Peyer's patch (tissue), 4 donors: ENCODE data around the gene SENP2. TPM values are rescaled to one million over a fixed set of nuclear protein-coding genes. Genes with fewer than 3 reads are reported as not detected.

Experiments used
- DNase-seq, 3 donors: peaks; one replicate each; pipeline ENCODE4 v3.0.0-alpha.2; 2017 to 2019
- H3K27ac ChIP-seq, 4 donors: fragments of 200-600 bp; sonication (generic); one replicate each; pipeline ENCODE4 v1.5.1; 2016 to 2019
- H3K27me3 ChIP-seq, 2 donors: fragments of 200-600 bp; sonication (generic); one replicate each; pipeline ENCODE4 v1.5.1; 2019
- H3K36me3 ChIP-seq, 3 donors: fragments of 200-600 bp; sonication (generic); one replicate each; pipeline ENCODE4 v1.5.1; 2016 to 2019
- H3K4me1 ChIP-seq, 4 donors: fragments of 200-600 bp; sonication (generic); one replicate each; pipeline ENCODE4 v1.5.1; 2016 to 2019
- H3K4me3 ChIP-seq, 4 donors: fragments of 200-600 bp; sonication (generic); 1 replicate in 3 of 4; 2 replicates in 1 of 4; pipeline ENCODE4 v1.5.1; 2016 to 2019; ENCODE audit warnings: mild to moderate bottlenecking in 1 of 4
- H3K9me3 ChIP-seq, 4 donors: fragments of 200-600 bp; sonication (generic); one replicate each; pipeline ENCODE4 v1.5.1; 2016 to 2019; ENCODE audit warnings: mild to moderate bottlenecking in 1 of 4
- POLR2A ChIP-seq, 2 donors: fragments of 450-650 bp; IDR thresholded peaks; one replicate each; pipeline ENCODE4 v1.5.1; 2017; ENCODE audit warnings: antibody characterized with exemption in 2 of 2, mild to moderate bottlenecking in 2 of 2, moderate library complexity in 2 of 2
- total RNA-seq, 4 donors: library from RNA; depleted of rRNA; stranded (reverse); fragments of >200 nt; gene quantifications; one replicate each; pipeline ENCODE4 v1.1.0, GENCODE V29; 2016
- TF ChIP-seq, protein P1 (sequence below), 6 experiments: fragments of 450-650 bp in 4 of 6; fragments of 200-600 bp in 2 of 6; sonication (generic) in 1 of 6; IDR thresholded peaks; one replicate each; pipeline ENCODE4 v1.5.1; 2017 to 2019; ENCODE audit warnings: antibody characterized with exemption in 6 of 6, mild to moderate bottlenecking in 3 of 6, moderate library complexity in 1 of 6

Gene SENP2
- total RNA-seq, result 10 to 100 TPM; 21.8 to 48.7 (median 28.7) TPM

DNA sequence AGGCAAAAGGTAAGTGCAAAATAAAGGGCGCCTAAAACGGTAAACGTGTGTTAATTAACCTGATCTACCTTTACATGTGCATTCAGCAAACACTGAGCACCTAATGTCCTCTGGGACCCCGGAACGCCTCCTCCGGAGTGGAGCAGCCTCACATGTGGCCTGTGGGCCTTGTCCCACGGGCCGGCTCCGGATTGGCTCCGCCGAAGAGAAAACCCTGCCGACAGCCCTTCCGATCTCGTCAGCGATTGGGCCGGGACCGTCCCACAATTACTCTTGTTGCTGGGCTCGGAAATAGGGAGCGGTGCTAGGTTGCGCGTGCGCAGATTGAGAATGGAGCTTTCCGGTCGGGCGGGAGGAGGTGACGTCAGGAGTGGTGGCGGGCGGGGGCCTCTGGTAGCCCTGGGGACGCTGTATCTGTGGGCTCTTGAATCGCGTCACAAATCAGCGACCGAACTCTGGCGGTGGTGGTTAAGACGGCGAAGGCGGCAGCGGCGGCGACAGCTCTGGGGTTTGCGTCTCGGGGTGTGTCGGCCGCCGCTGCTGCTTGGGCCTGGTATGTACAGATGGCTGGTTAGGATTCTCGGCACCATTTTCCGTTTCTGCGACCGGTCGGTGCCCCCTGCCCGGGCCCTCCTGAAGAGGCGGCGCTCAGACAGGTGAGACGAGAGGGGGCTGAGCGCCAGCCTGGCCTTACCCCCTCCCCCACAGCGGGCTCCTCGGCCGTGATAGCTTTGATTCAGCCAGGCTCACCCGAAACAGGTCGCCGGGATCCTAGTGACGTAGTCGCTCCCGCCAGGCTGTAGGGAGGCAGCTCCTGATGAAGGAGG lies at the start of gene SENP2:
SENP2 (plus strand) TSS at position 437 of the 827 bp plus-strand sequence; CDS start at position 556, 119 bp downstream.
- Histone ChIP-seq H3K4me3 (peak within 1 kb of the TSS; percentile 71 to 94 (median 86)), H3K27ac (peak within 1 kb of the TSS; percentile 94 to 96 (median 94)), H3K4me1 (peaks cover 4 to 32% (median 11%) of the 10 kb centered on the region in 4 donors), H3K9me3 (no peaks in the 10 kb centered on the region), H3K36me3 (peaks cover 0 to 7% (median 0%) of the 10 kb centered on the region in 3 donors), H3K27me3 (no peaks in the 10 kb centered on the region)
- DNase-seq, result peak; percentile 98 to 100 (median 100)
- TF ChIP-seq, protein P1, sequence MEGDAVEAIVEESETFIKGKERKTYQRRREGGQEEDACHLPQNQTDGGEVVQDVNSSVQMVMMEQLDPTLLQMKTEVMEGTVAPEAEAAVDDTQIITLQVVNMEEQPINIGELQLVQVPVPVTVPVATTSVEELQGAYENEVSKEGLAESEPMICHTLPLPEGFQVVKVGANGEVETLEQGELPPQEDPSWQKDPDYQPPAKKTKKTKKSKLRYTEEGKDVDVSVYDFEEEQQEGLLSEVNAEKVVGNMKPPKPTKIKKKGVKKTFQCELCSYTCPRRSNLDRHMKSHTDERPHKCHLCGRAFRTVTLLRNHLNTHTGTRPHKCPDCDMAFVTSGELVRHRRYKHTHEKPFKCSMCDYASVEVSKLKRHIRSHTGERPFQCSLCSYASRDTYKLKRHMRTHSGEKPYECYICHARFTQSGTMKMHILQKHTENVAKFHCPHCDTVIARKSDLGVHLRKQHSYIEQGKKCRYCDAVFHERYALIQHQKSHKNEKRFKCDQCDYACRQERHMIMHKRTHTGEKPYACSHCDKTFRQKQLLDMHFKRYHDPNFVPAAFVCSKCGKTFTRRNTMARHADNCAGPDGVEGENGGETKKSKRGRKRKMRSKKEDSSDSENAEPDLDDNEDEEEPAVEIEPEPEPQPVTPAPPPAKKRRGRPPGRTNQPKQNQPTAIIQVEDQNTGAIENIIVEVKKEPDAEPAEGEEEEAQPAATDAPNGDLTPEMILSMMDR (IDR thresholded peaks at IDR 0.05), result no peak
- peak; percentile 81 to 89 for TF ChIP-seq POLR2A (IDR thresholded peaks at IDR 0.05)

DNA sequence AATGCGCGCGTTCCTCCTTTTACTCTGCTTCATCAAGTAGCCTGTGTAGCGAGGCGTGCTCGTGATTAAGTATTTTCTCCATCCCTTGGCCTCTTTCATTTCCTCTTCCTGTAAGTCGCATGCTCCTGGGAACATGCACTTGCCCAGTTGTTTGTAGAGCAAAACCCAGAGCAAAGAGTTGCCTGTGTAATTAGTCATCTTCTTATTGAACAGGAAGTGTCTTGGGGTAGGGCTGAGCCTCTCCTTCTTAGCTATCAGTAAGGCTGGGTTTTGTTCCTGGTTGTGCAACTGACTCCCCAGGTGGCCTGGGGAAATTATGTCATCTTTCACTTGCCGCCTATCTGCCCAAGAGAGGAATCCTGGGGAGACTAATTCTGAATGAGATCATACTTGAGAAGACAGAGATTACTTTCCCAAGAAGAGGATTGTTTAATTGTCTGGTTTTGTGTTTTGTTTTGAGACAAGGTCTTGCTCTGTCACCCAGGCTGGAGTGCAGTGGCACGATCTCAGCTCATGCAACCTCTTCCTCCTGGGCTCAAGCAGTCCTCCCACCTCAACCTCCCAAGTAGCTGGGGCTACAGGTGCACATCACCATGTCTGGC lies 48.6 kb upstream of the SENP2 start:
- Histone ChIP-seq H3K36me3 (no peaks in the 10 kb centered on the region), H3K27ac (peak overlapping the region in 3 of 4 donors; percentile 66 to 83 (median 80)), H3K4me1 (no peaks in the 10 kb centered on the region), H3K27me3 (no peaks in the 10 kb centered on the region), H3K9me3 (no peaks in the 10 kb centered on the region), H3K4me3 (no peak overlapping the region)
- peak; percentile 26 to 83 (median 64) for DNase-seq
- TF ChIP-seq, protein P1 (IDR thresholded peaks at IDR 0.05), result peak in 3 of 6 experiments; percentile 38 to 49 (median 47)
- peak in 1 of 2 donors; percentile 28 for TF ChIP-seq POLR2A (IDR thresholded peaks at IDR 0.05)

DNA sequence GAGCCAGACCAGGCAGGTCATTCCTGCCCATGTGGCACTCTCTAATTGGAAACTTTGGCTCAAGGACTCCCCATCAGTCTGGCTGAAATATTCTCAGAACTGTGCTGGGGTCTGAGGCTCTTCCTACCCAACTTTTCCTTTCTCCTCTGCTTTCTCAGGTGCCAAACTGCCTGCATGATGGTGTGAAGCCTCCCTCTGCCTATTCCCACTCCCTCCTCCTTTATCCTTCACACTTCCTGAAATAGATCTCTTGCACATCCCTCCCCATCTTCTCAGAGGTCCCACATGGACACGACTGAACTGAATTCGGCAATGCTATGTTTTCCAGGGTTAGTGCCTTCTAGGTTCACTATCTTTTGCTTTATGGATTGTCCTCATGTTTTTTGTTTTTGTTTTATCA lies 46.2 kb upstream of the SENP2 start:
- Histone ChIP-seq H3K9me3 (no peaks in the 10 kb centered on the region), H3K36me3 (no peaks in the 10 kb centered on the region), H3K4me3 (no peak overlapping the region), H3K4me1 (no peaks in the 10 kb centered on the region), H3K27me3 (no peaks in the 10 kb centered on the region), H3K27ac (no peak overlapping the region)
- TF ChIP-seq, protein P1 (IDR thresholded peaks at IDR 0.05), result no peak
- TF ChIP-seq POLR2A (IDR thresholded peaks at IDR 0.05), result no peak
- no peak for DNase-seq

DNA sequence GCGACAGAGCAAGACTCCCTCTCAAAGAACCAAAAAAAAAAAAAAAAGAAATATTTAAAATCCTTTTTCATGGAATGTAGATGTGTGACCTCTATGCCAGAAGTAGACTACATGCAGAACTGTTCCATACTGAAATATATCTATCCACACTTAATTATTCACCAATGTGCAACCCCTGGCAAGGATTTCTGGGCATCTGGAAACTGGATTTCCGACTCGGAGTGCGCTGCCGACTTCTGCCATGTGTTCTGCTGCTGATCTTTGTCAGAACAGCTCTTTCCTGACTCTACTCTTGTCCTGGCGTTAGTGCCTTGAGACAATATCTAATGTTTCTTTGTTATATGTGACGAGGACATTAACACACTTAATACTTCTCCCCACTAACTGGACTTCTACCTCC lies 45.4 kb upstream of the SENP2 start:
- Histone ChIP-seq H3K27me3 (no peaks in the 10 kb centered on the region), H3K27ac (no peak overlapping the region), H3K36me3 (no peaks in the 10 kb centered on the region), H3K4me3 (no peak overlapping the region), H3K4me1 (peaks cover 0 to 5% (median 0%) of the 10 kb centered on the region in 4 donors), H3K9me3 (no peaks in the 10 kb centered on the region)
- TF ChIP-seq, protein P1 (IDR thresholded peaks at IDR 0.05), result no peak
- TF ChIP-seq POLR2A (IDR thresholded peaks at IDR 0.05), result no peak
- DNase-seq, result no peak

DNA sequence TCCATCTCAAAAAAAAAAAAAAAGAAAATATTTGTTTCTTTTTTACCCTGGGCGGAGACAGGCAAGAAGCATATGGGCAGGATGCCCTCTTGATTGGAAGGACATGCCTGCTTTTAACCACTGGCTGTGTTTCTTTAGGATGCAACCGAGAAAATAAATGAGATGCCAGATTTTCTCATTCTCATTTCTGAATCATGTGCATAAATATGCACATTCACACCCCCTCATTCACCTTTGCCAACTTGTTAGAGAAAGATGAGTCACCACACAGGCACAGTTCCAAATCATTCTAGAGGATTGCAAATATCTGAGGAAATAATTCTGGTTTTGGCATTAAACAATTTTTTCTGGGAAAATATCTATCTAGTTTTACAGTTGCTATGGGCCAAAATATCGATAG lies 37.0 kb upstream of the SENP2 start:
- peaks cover 0 to 19% (median 0%) of the 10 kb centered on the region in 4 donors for H3K4me1 ChIP-seq
- H3K36me3 ChIP-seq, result no peaks in the 10 kb centered on the region
- TF ChIP-seq, protein P1 (IDR thresholded peaks at IDR 0.05), result no peak
- TF ChIP-seq POLR2A (IDR thresholded peaks at IDR 0.05), result no peak
- DNase-seq, result peak in 1 of 3 donors; percentile 61
- H3K4me3 ChIP-seq, result peak overlapping the region in 1 of 4 donors; percentile 35
- H3K27ac ChIP-seq, result peak overlapping the region in 1 of 4 donors; percentile 49
- H3K9me3 ChIP-seq, result no peaks in the 10 kb centered on the region
- no peaks in the 10 kb centered on the region for H3K27me3 ChIP-seq
